OCI-M1 (cell line): ENCODE measurements around the gene ARID3A.
"Not testable (repeated sequence)": the region's sequence is repeated elsewhere in the genome, so short reads cannot be mapped to it uniquely, and the experiment has no call there.

Source experiments
- DNase-seq: peaks from one replicate; lab custom pipeline; 2025; lab: John Stamatoyannopoulos, UW

Gene ARID3A

DNA sequence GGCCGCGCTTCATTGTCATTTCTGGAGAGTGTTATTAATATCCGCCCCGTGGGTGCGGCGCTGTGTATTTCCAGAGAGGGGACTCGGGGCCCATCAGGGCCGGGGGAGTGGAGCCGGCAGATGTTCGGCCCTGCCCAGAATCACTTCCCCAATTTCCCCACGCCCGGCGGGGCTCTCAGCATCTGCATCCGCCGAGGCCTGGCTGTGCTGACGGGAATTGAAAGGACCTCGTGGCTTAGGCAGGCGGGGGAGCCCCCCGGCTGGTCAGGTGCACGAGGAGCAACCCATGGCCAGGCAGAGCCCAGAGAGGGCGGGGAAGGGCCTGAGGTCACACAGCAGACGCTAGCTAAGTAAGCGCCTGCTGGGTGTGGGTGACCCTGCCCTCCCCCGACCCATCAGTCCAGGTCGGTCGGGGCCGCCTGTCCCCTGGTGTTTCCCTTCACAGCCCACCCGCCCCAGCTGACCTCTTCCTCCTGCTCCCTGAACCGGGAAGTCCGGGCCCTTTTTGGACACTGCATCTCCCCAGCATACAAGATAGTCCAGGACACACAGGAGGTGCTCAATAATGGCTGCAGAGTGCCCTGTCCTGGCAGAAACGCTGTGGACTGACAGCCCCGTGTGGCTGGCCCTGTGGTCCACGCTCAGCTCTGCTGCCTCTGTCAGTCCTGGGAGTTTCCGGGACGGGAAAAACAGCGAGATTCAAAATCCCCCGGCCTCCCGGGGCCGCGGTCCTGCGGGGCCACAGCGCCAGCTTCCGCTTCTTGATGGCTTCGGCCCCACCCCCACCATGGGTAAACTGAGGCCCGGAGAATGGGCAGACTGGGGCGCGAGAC is 22.1 kb downstream of the ARID3A start:
- no peak for DNase-seq

DNA sequence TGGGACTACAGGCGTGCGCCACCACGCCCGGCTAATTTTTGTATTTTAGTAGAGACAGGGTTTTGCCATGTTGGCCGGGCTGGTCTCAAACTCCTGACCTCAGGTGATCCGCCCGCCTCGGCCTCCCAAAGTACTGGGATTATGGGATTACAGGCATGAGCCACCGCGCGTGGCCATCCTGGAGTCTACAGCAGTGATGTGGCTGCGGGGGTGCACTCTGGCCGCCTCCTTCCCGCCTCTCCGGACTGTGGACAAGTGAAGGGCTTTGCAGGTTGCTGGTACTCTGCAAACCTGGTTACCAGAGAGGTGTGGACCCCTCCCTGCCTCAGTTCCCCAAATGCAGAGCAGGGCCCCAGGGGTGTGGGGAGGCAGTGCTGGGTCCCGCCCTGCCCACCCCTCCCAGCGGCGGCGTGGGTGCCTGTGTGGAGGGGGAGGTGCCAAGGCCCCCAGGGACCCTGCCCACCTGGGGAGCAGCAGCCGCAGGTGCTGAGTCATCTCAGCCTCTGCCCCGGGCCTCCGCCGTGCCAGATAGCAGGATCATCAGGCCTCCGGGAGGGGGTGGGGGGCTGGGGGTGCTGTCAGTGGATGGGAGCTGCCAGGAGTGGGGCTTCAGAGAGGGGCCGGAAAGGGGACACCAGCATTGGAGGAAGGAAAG is 23.1 kb downstream of the ARID3A start:
- DNase-seq: no peak

DNA sequence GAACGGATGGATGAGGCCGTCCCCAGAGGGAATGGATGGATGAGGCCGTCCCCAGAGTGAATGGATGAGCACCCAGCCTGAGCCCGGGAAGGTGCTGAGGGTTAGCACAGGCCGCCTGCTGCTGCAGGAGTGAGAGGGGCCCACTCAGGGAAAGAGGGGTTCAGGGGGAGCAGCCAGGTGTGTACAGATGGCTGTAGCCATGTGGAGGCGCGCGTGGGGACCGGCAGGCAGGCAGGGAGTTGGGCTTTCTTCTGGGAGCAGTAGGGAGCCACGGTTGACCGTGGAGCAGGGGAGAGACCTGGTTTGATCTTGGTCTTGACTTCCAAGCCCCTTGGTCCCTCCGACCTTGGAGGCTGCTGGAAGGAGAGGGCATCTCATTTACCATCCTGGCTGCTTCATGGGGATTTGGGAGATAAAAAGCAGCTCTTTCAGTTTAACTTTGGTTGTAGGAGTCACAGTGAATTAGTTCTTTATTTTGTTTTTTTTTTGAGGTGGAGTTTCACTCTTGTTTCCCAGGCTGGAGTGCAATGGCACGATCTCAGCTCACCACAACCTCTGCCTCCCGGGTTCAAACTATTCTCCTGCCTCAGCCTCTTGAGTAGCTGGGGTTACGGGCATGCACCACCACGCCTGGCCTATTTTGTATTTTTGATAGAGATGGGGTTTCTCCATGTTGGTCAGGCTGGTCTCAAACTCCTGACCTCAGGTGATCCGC is 24.7 kb downstream of the ARID3A start:
- DNase-seq: no peak

DNA sequence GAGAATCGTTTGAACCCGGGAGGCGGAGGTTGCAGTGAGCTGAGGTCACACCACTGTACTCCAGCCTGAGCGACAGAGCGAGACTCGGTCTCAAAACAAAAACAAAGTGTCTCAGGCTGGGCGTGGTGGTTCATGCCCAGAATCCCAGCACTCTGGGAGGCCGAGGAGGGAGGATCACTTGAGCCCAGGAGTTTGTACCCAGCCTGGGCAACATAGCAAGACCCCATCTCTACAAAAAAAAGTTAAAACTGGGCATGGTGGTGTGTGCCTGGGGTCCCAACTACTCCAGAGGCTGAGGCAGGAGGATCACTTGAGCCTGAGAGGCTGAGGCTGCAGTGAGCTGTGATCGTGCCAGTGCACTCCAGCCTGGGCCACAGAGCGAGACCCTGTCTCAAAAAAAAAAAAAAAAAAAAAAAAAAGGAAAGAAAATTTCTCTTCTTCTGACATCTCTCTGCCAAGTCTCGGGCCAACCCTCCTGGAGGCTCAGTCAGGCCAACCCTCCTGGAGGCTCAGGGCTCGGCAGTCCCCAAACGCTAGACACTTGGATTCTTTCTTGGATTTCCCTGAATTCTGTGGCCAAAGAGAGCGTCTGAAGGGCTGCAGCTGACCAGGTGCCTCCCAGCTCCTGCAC is 26.3 kb downstream of the ARID3A start:
- no peak for DNase-seq

DNA sequence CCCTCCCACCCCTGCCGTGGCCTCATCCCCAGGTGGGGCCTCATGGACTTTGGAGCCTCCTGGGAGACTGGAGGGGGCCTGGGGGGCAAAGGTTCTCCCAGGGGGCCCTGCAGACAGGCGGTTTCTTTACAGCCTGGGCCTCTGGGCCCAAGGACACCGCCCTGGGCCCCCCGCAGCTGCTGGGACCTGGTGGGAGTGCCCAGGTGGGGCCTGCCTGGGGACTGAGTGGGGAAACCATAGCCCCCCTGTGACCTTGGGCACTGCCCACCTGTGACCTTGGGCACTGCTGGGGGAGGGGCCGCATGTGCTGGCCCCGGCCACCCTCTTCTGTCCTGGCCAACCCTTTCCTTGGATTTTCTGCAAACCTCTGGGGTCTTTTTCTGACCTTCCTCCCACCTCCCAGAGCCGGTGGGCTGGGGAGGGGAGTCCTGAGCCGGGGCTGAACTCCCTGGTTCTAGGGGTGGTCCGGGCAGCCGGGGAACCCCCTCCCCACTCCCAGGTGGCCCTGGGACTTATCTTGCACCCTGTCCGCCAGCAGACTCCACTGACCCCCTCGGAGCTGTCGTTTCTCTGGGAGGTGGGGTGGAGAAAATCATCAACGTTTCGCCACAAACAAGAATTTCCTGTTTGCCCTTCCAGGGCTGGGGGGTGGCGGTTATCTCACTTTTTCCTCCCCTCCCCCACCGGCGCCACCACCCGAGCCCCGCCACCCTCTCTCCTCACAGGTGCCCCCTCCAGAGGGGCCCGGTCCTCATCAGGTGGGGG is 27.0 kb downstream of the ARID3A start:
- DNase-seq: no peak

DNA sequence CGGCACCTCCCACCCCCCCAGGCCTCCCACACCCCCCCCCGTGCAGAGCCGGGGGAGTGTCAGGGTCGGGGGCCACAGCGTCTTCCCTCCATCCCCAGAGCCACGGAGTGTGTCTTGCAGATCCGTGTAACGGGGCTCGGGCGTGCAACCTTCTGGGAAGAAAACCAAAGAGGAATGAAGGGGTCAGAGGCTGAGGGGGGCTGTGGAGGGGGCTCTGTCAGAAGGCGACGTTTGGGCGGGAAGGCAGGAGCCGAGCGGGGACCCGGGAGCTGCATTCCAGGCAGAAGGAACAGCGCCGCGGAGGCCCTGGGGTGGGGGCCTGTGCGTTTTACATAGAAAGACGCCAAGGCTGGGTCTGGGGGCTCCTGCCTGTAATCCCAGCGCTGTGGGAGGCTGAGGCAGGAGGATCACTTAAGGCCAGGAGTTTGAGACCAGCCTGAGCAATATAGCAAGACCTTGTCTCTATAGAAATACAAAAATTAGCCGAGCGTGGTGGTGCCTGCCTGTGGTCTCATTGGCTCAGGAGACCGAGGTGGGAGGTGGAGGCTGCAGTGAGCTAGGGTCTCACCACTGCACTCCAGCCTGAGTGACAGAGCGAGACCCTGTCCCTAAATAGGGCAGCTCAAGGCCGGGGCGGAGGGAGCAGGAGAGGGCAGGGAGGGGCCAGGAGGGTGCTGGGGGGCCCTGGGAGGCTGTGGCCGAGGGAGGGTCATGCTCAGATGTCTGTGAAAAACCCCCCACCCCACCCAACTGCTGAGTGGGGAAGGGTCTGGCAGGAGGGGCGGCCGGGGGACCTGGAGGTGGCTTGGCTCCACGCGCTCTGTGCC is 27.8 kb downstream of the ARID3A start:
- DNase-seq: no peak

DNA sequence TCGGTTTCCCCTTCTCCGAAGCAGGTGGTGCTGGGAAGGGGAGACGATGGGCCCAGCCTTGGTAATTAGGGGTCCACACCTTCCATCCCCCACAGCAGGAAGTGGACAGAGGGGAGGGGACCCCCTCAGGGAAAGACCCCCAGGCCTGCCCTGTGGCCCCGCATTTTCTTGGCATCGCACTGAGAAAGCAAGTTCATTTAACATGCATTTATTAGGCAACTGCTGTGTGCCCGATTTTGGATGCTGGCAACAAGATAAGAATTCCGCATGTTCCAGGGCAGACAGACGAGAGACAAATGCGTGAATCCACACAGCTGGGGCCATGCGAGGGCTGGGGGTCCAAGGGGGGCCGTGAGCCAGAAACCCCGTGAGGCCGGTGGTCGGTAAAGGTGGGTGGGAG is 28.4 kb downstream of the ARID3A start:
- DNase-seq: no peak

DNA sequence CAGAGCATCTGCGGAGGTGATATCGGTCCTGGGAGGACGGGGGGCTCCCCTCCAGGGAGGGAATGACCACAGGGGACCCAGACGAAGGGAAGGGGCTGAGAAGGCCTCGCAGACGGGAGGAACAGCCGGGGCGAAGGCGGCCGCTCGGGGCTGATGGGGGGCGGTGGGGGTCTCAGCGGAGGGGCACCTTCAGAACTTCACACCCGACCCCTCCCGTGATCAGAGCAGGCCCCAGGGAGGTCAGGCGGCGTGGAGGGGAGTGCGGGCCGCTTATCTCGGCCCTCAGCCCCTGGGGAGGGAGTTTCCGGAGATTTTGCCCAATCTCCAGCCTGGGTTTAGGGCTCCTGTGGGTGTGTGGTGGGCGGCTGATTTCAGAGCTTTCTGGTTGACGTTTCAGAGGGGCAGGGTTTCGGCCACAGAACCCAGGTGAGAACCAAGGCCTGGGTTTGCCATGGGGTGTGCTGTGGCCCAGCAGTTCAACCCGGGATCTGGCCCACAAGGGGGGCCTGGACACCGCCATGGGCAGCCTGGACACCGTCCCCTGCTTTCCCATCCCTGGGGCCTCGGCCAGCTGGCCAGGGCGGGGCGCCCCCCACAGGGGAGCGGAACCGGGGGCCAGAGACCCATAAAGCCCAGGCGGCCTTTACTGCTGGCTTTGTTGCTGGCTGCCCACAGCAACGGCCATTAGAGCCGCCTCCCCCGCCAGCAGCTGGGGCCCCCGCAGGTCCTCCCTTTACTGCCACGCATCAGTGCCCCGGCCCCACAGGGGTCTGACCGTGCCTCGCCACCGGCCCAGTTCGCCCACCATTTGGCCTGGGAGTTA is 29.0 kb downstream of the ARID3A start:
- peak; percentile 39 for DNase-seq

DNA sequence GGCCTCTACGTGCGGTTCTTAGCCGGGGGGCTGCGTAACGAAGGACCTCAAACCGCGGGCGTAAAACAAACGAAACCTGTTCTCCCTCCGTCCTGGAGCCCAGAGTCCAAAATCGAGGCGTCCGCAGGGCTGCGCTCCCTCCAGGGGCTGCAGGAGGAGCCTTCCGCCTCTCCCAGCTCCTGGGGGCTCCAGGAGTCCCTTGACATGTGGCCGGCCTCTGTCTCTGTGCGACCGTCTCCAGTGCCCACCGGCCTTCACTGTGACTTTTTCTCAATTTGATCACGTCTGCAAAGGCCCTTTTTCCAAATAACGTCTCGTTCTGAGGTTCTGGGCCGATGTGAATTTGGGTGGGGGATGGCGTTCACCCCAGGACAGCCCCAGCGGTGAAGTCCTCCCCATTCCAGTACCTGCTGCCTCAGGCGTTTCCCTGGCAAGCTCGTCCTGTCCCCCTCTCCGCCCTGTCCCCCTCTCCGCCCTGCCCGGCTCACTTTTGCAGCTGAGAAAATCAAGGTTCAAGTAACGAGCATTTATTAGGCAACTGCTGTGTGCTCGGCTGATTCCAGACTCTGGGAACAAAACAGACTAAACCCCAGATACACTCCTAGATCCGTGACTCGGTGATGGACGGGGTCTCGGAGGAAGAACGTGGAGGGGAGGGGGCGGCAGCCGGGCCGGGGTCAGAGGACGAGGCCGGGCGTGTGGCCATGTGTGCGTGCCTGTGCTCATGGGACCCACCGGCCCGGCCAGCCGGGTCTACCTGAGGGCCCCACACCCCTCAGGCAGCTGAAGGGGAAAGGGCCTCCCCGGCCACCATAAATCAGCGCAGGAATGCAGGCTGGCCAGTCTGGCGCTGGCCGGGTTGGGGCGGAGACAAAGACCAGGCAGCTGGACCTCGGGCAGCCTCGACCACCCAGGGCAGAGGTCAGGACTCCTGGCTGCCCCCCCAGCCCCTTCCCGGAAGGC is 30.2 kb downstream of the ARID3A start:
- DNase-seq: no peak

DNA sequence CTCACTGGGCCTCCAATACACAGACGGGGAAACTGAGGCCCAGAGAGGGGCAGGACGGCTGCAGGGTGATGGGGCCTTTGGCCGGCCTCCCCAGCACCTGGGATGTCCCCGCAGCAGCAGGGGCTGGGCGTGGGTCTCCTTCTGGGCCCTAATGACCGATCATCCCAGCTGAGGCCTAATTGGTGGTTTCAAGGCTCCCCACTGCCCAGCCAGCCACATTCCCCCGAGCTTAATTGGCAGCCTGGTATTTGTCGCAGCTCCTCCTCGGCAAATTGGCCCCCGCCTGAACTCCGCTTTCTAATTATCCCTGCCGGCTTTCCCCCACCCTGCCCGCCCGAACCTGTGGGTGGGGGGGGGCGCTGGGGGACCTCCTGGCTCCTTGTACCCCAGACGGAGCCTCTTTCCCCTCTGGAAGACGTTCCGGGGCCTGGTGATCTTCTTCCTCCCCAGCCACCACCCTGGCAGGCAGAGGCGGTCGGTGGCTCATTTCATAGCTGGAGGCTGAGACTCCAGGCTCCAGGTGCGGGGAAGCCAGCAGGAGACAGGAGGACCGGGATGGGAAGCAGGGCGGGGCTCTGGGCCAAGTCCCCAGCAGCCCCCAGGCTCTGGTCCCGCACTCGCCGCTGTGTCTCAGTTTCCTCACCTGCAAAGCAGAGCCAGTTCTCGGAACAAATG is 31.1 kb downstream of the ARID3A start:
- DNase-seq: no peak

DNA sequence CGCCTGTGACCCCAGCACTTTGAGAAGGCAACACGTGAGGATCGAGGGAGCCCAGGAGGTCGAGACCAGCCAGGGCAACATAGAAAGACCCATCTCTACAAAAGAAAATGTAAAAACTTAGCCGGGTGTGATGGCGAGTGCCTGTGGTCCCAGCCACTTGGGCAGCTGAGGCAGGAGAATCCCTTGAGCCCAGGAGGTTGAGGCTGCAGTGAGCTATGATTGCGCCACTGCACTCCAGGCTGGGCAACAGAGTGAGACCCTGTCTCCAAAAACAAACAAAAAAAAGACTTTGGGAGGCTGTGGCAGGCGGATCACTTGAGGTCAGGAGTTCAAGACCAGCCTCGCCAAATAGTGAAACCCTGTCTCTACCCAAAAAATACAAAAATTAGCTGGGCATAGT is 31.7 kb downstream of the ARID3A start:
- not testable (repeated sequence) for DNase-seq

DNA sequence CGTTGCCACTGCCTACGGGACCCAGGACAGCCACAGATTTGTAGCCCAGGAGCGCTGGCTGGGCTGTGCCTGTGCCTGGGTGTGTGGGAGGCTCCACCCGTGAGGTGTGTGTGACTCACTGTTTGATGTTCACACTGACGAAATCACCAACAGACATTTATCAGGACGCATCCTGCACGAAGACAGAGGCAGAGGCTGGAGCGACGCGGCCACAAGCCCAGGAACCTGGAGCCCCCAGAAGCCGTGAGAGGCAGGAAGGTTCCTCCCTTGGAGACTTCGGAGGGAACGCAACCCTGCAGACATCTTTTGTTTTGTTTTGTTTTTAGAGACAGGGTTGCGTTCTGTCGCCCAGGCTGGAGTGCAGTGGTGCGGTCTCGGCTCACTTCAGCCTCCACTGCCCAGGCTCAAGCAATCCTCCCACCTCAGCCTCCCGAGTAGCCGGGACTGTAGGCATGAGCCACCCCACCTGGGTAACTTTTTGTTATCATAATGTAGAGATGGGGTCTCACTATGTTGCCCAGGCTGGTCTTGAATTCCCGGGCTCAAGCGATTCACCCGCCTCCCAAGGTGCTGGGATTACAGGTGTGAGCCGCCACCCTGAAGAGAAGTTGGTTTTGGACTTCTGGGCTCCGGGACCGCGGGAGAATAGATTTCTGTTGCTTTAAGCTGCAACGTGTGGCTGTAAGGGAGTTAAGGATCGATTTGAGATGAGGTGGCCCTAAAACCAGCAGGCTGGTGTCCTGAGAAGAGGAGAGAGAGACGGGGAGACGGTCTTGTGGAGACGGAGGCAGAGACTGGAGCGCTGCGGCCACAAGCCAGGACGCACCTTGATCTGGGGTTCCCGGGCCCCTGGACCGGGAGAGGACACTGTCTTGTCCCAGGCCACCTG is 33.4 kb downstream of the ARID3A start:
- DNase-seq: no peak

DNA sequence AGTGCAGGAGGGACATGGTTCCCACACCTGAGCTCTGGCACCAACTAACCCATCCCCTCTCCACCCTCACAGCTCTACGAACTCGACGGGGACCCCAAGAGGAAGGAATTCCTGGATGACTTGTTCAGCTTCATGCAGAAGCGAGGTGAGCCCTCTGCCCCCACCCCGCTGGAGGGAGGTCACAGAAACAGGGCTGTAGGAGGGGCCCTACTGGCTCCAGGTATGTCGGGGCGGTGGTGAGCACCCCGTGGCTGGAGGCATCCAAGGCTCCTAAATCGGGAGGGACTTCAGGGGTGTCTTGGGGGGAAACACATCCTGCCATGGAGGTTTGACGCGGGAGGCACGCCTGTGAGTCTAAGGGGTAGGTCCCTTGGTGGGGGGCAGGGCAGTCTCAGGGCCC is 34.2 kb downstream of the ARID3A start:
- DNase-seq: no peak

DNA sequence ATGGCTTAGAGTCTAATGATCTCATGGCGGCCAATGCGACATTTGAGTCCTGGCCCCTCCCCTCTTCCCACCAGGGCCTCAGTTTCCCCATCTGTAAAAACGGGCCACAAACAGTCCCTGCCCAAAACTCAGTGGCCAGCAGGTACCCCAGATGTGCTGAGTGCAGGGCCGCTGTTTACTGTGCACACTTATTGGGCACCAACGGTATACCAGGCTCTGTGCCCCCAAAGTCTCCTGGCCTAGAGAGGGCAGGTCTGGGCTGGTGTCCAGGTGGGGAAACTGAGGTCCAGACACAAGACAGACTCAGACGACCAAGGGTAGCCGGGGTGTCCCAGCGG is 34.7 kb downstream of the ARID3A start:
- no peak for DNase-seq

DNA sequence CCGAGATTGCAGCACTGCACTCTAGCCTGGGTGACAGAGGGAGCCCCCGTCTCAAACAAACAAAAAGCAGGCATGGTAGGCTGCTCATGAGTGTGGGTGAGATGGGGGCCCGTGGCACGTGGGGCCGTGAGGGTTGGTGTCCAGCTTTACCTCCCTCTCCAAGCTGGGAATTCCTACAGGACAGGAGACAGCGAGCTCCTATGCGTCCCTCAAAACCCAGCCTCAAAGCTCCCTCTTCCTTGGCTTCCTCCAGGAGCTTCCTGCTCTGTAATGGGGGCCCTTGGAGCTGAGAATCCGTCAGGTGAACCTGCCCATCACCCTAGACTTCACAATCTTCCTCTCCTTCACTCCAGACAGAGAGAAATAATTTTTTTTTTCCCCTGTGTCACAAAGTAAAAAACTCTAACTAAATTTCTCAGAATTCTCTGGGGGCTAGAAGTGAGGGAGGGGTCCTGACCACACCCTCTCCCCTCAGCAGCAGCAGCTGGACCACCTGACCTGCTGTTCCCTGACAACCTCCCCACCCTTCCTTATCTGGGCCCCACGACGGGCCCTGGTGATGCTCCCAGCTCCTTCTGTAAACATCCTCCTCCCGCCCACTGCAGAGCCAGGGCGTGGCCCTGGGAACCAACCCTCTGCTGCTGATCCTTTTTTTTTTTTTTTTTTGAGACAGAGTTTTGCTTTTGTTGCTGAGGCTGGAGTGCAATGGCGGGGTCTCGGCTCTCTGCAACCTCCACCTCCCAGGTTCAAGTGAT is 36.2 kb downstream of the ARID3A start:
- DNase-seq: peak; percentile 51

DNA sequence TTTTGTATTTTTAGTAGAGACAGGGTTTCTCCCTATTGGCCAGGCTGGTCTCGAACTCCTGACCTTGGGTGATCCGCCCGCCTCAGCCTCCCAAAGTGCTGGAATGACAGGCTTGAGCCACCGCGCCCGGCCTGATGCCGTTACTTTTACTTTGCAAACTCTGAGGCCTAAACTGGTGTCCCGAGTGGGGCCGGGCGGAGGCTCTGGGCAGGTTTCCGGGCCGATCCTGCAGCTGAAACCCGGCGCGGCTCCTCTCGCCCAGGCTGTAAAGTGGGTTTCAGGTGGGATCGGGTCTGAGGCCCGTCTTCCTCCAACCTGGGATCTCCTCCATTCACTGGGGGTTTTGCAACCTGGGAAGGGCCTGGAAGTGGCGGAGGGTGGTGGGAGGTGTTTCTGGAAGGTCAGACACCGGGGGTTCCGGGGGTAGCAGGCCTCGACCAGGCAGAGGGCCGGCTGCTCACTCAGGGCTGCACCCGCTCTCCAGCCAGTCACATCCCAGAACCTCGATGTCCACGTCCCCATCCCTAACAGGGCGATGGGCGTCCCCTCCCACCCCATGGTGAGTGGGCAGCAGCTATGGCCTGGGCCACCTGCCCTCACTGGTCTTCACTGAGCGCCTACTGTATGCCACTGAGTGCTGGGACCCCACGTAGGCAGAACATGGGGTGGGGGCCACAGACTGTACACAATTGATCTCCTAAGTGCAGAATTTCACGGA is 37.0 kb downstream of the ARID3A start:
- no peak for DNase-seq
